T-cell (primary cell): ENCODE data around the gene PTPRT. TPM values are rescaled to one million over a fixed set of nuclear protein-coding genes. Genes with fewer than 3 reads are reported as not detected.

Experiments used
- ATAC-seq, 4 experiments: fragments of 200-7000 bp in 3 of 4; fragments of 150-1000 bp in 1 of 4; cut with Tn5 transposase; replicated peaks in 1 of 4; 1 replicate in 3 of 4; 2 replicates in 1 of 4; pipeline ENCODE4 v1.10.0; 2021; ENCODE audit warnings: moderate library complexity in 3 of 4, mild to moderate bottlenecking in 2 of 4, moderate number of reproducible peaks in 1 of 4
- CTCF ChIA-PET, 2 donors: fragments of 300-600 bp; sonication (Branson Sonifier 250); formaldehyde crosslinking; loops; one replicate each; lab custom pipeline; 2022; ENCODE audit warnings: antibody characterized with exemption in 2 of 2; lab: Charles Lee
- POLR2A ChIA-PET, 2 donors: fragments of 300-600 bp; sonication (Branson Sonifier 250); formaldehyde crosslinking; loops; one replicate each; lab custom pipeline; 2022; ENCODE audit warnings: antibody characterized with exemption in 2 of 2; lab: Charles Lee
- DNase-seq, 35 experiments: peaks; one replicate each; pipeline versions ENCODE4 v3.0.0 to v3.0.0-alpha.2; 2013 to 2023
- H3K27ac ChIP-seq: one replicate; pipeline ENCODE4 v1.5.1; 2013; ENCODE audit warnings: low read length
- H3K27me3 ChIP-seq, 2 experiments: replicated peaks in 1 of 2; 1 replicate in 1 of 2; 2 replicates in 1 of 2; pipeline versions ENCODE4 v1.6.1 to v1.7.0; 2013; ENCODE audit warnings: low read length in 1 of 2, mixed read lengths in 1 of 2; ENCODE audit not compliant: control insufficient read depth in 2 of 2, insufficient read depth in 2 of 2; ENCODE audit errors: extremely low read depth in 1 of 2
- H3K36me3 ChIP-seq, 2 donors: 1 replicate in 1 of 2; 2 replicates in 1 of 2; pipeline versions ENCODE4 v1.6.1 to v1.7.0; 2013; ENCODE audit warnings: low read length in 1 of 2; ENCODE audit not compliant: control insufficient read depth in 2 of 2, insufficient read depth in 1 of 2; ENCODE audit errors: extremely low read depth in 1 of 2
- H3K4me1 ChIP-seq, 2 experiments: 1 replicate in 1 of 2; 2 replicates in 1 of 2; pipeline versions ENCODE4 v1.6.1 to v1.7.0; 2013; ENCODE audit warnings: low read length in 2 of 2, mixed read lengths in 1 of 2; ENCODE audit not compliant: insufficient read depth in 2 of 2, control insufficient read depth in 1 of 2; ENCODE audit errors: extremely low read depth in 1 of 2
- H3K4me3 ChIP-seq, 2 donors: 1 replicate in 1 of 2; 2 replicates in 1 of 2; pipeline versions ENCODE4 v1.5.1 to v1.7.0; 2013; ENCODE audit warnings: mild to moderate bottlenecking in 2 of 2, low read length in 1 of 2, moderate library complexity in 1 of 2; ENCODE audit not compliant: control insufficient read depth in 1 of 2; ENCODE audit errors: extremely low read depth in 1 of 2
- H3K9me3 ChIP-seq: 2 replicates; pipeline ENCODE4 v1.7.0; 2013
- H3K27ac Mint-ChIP-seq, 2 donors: one replicate each; pipeline ENCODE4 v1.8.0; 2020 to 2021; ENCODE audit warnings: mild to moderate bottlenecking in 2 of 2, mixed read lengths in 2 of 2
- H3K27me3 Mint-ChIP-seq, 2 donors: one replicate each; pipeline ENCODE4 v1.8.0; 2021 to 2022; ENCODE audit warnings: mixed read lengths in 2 of 2
- H3K36me3 Mint-ChIP-seq: one replicate; pipeline ENCODE4 v1.8.0; 2021; ENCODE audit warnings: mixed read lengths
- H3K4me1 Mint-ChIP-seq, 3 donors: one replicate each; pipeline ENCODE4 v1.8.0; 2020 to 2022; ENCODE audit warnings: mixed read lengths in 3 of 3, mild to moderate bottlenecking in 1 of 3
- H3K4me3 Mint-ChIP-seq, 3 donors: one replicate each; pipeline ENCODE4 v1.8.0; 2020 to 2022; ENCODE audit warnings: mild to moderate bottlenecking in 3 of 3, mixed read lengths in 3 of 3, moderate library complexity in 3 of 3
- H3K9me3 Mint-ChIP-seq, 3 donors: one replicate each; pipeline ENCODE4 v1.8.0; 2020 to 2022; ENCODE audit warnings: mixed read lengths in 3 of 3
- whole genome bisulfite sequencing: methylation state at CpG from one replicate; pipeline ENCODE4 v1.1.5; 2013; ENCODE audit warnings: missing lambda C conversion rate; ENCODE audit not compliant: insufficient coverage; 5-methylcytosine and 5-hydroxymethylcytosine counted together
- total RNA-seq, 35 experiments: library from RNA in 6 of 35; stranded (reverse) in 6 of 35; fragments of 120-200 nt in 1 of 35; gene quantifications; one replicate each; pipeline versions ENCODE4 v1.2.1 to v1.2.4 and lab custom pipeline; 2013 to 2026

The PTPRT gene
- total RNA-seq, 5 donors from 2014 or later (not counting 1 experiment from before 2014, with no cell fraction given), result not detected

GRCh38 chr20:43119720-43120119 is 70.0 kb downstream of the PTPRT start:
- Mint-ChIP-seq H3K36me3 (no peaks in the 10 kb centered on the region), H3K9me3 (peaks cover 0 to 3% (median 0%) of the 10 kb centered on the region in 3 donors), H3K4me3 (no peak overlapping the region), H3K27ac (no peak overlapping the region), H3K27me3 (peaks cover 0 to 2% of the 10 kb centered on the region in 2 donors), H3K4me1 (no peaks in the 10 kb centered on the region)
- ChIA-PET POLR2A (no interaction called here), CTCF (no interaction called here)
- no peaks in the 10 kb centered on the region for H3K4me1 ChIP-seq
- no peaks in the 10 kb centered on the region for H3K9me3 ChIP-seq
- DNase-seq, result no peak
- WGBS, result no CpG with 5 or more reads among the region's 2 CpGs
- no peak overlapping the region for H3K4me3 ChIP-seq
- H3K27ac ChIP-seq, result no peak overlapping the region
- no peak for ATAC-seq
- no peaks in the 10 kb centered on the region for H3K27me3 ChIP-seq
- H3K36me3 ChIP-seq, result no peaks in the 10 kb centered on the region

DNA sequence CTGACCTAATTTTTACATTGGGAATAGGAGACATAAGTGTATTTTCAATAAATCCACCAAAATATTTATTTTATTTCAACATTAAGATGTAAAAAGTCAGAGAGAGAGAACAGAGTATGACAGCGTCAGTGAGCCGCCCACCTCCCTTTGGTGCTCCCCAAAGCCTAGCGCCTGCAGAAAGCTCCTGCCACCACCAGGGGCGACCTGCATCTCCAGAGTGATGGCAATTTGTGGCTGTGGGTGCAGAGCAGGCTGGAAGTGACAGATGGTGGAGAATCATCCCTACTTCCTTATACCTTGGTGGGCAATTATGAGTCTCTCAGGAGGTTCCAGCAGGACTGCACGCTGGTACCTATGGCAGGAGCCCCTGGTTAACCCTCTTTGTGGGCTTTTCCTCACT is 87.3 kb downstream of the PTPRT start:
- H3K36me3 ChIP-seq, result no peaks in the 10 kb centered on the region
- H3K27me3 Mint-ChIP-seq, result peaks cover 0 to 9% of the 10 kb centered on the region in 2 donors
- 20% methylated on average over 1 of the region's 5 CpGs for WGBS
- H3K4me1 ChIP-seq, result no peaks in the 10 kb centered on the region
- no peak for ATAC-seq
- H3K9me3 ChIP-seq, result no peaks in the 10 kb centered on the region
- peaks cover 0 to 6% of the 10 kb centered on the region in 2 experiments for H3K27me3 ChIP-seq
- no peak overlapping the region for H3K27ac Mint-ChIP-seq
- H3K4me3 Mint-ChIP-seq, result no peak overlapping the region
- no peak overlapping the region for H3K27ac ChIP-seq
- H3K4me3 ChIP-seq, result no peak overlapping the region
- H3K36me3 Mint-ChIP-seq, result no peaks in the 10 kb centered on the region
- H3K4me1 Mint-ChIP-seq, result no peaks in the 10 kb centered on the region
- H3K9me3 Mint-ChIP-seq, result peaks cover 0 to 6% (median 0%) of the 10 kb centered on the region in 3 donors
- DNase-seq, result no peak
- ChIA-PET CTCF (no interaction called here), POLR2A (no interaction called here)

DNA sequence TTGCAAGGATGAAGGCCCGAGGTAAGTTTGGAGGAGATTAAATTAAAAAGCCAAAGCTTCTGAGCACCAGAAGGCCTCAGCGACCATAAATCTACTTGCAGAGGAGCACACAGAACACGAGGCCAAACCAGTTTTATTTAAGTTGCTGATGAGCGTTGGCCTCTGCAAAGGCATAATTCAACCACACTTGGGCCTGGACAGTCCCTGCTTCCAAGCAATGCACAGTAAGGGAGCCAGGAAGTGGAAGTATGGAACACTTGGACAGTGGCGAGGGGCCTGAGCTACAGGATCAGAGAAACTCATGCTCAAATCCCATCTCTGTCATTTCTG is 92.8 kb downstream of the PTPRT start:
- CTCF ChIA-PET, result no interaction called here
- peaks cover 4 to 24% (median 17%) of the 10 kb centered on the region in 3 donors for H3K9me3 Mint-ChIP-seq
- no peaks in the 10 kb centered on the region for H3K36me3 Mint-ChIP-seq

GRCh38 chr20:43096126-43096930 is 93.4 kb downstream of the PTPRT start:
- H3K36me3 ChIP-seq, result no peaks in the 10 kb centered on the region
- H3K4me1 ChIP-seq, result no peaks in the 10 kb centered on the region
- WGBS, result 36% methylated on average over 3 of the region's 5 CpGs
- Mint-ChIP-seq H3K9me3 (peaks cover 4 to 25% (median 23%) of the 10 kb centered on the region in 3 donors), H3K4me3 (no peak overlapping the region), H3K4me1 (no peaks in the 10 kb centered on the region), H3K36me3 (no peaks in the 10 kb centered on the region), H3K27ac (no peak overlapping the region), H3K27me3 (peaks cover 0 to 13% of the 10 kb centered on the region in 2 donors)
- ChIA-PET POLR2A (no interaction called here), CTCF (no interaction called here)
- no peak for DNase-seq
- H3K9me3 ChIP-seq, result no peaks in the 10 kb centered on the region
- no peak for ATAC-seq
- H3K27ac ChIP-seq, result no peak overlapping the region
- no peak overlapping the region for H3K4me3 ChIP-seq
- peaks cover 0 to 16% of the 10 kb centered on the region in 2 experiments for H3K27me3 ChIP-seq

More for the DNA sequence above, 92.8 kb downstream of the PTPRT start:
- Histone ChIP-seq H3K27me3 (peaks cover 0 to 16% of the 10 kb centered on the region in 2 experiments), H3K36me3 (no peaks in the 10 kb centered on the region), H3K4me1 (no peaks in the 10 kb centered on the region), H3K27ac (no peak overlapping the region), H3K4me3 (no peak overlapping the region), H3K9me3 (no peaks in the 10 kb centered on the region)
- no peak overlapping the region for H3K4me3 Mint-ChIP-seq
- ATAC-seq (no peak), DNase-seq (no peak)
- H3K27ac Mint-ChIP-seq, result no peak overlapping the region
- 52% methylated on average over 3 of the region's 5 CpGs for WGBS
- POLR2A ChIA-PET, result no interaction called here
- H3K27me3 Mint-ChIP-seq, result peaks cover 0 to 13% of the 10 kb centered on the region in 2 donors
- H3K4me1 Mint-ChIP-seq, result no peaks in the 10 kb centered on the region

DNA sequence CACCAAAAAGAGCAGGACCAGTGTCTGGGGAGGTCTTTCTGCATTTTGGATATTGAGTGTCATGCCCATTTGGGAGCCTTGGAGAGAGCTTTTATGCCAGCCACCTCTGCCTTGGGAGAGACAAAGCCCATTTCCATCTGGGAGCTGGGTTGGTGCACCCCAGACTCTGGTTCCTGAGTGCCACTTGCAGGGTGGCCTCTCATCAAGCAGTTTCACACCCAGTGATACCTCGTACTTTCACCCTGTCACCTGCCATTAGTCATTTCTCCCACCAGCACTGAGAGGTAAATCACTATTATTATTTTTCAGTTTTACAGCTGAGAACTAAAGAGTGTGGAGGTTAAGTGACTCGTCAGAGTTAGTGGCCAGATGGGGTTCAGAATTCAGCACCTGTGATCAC is 94.7 kb downstream of the PTPRT start:
- H3K36me3 ChIP-seq, result no peaks in the 10 kb centered on the region
- WGBS, result no CpG with 5 or more reads among the region's 2 CpGs
- H3K27me3 Mint-ChIP-seq, result peaks cover 0 to 9% of the 10 kb centered on the region in 2 donors
- peaks cover 4 to 25% (median 24%) of the 10 kb centered on the region in 3 donors for H3K9me3 Mint-ChIP-seq
- no peaks in the 10 kb centered on the region for H3K9me3 ChIP-seq
- no peak overlapping the region for H3K27ac Mint-ChIP-seq
- no peaks in the 10 kb centered on the region for H3K4me1 ChIP-seq
- no peaks in the 10 kb centered on the region for H3K36me3 Mint-ChIP-seq
- ChIA-PET POLR2A (no interaction called here), CTCF (no interaction called here)
- DNase-seq (no peak), ATAC-seq (no peak)
- H3K4me1 Mint-ChIP-seq, result no peaks in the 10 kb centered on the region
- no peak overlapping the region for H3K4me3 ChIP-seq
- no peak overlapping the region for H3K27ac ChIP-seq
- H3K4me3 Mint-ChIP-seq, result no peak overlapping the region
- peaks cover 0 to 16% of the 10 kb centered on the region in 2 experiments for H3K27me3 ChIP-seq

DNA sequence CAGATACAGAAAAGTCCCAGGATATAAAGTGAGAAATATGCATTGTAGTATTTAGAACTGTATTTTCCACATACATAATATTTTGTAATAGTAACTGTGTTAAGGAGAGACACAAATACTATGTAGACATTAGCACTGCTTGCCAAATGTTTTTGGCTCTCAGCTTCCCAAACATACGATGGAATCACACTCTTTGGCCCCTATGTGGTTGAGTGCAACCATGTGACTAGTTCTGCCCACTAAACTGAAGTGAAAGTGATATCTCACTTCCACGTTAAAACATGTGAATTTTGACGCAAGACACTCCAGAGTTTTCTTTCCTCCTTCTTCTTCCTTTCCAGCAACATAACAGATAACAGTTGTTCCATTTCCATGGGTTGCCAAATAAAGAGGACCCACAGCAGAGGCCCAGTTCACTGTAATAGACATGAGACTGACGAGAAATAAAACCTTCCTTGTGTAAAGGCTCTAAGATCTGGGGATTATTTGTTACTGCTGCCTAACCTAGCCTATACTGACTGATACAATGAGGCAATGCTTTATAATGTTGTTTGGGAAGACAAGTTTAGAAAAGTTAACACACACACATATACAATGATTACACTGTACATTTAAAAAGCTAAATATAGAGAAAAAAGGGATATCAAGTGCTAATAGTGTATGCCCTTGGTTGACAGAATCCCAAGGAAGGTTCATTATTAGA is 97.2 kb downstream of the PTPRT start:
- H3K27ac Mint-ChIP-seq, result no peak overlapping the region
- CTCF ChIA-PET, result no interaction called here
- Histone ChIP-seq H3K36me3 (no peaks in the 10 kb centered on the region), H3K4me3 (no peak overlapping the region), H3K27ac (no peak overlapping the region), H3K9me3 (no peaks in the 10 kb centered on the region), H3K4me1 (no peaks in the 10 kb centered on the region), H3K27me3 (peaks cover 0 to 11% of the 10 kb centered on the region in 2 experiments)
- POLR2A ChIA-PET, result no interaction called here
- no peak for DNase-seq
- H3K36me3 Mint-ChIP-seq, result no peaks in the 10 kb centered on the region
- peaks cover 0 to 4% of the 10 kb centered on the region in 2 donors for H3K27me3 Mint-ChIP-seq
- no peaks in the 10 kb centered on the region for H3K4me1 Mint-ChIP-seq
- ATAC-seq, result no peak
- 82% methylated on average over 3 of the region's 4 CpGs for WGBS
- H3K9me3 Mint-ChIP-seq, result peaks cover 4 to 28% (median 24%) of the 10 kb centered on the region in 3 donors
- H3K4me3 Mint-ChIP-seq, result no peak overlapping the region
